HepG2 (cell line): ENCODE measurements around the gene POLD3. TPM values are rescaled to one million over a fixed set of nuclear protein-coding genes. Genes with fewer than 3 reads are reported as not detected.

Source experiments
- ATAC-seq: fragments of 200-7000 bp; cut with Tn5 transposase; 3 replicates; pipeline ENCODE4 v1.9.1; 2020; ENCODE audit warnings: mild to moderate bottlenecking, moderate library complexity
- BruUV-seq: library from RNA; stranded (reverse); fragments of 400-500 nt; replicated peaks from 2 replicates; lab custom pipeline; 2021; lab: Mats Ljungman, UMichigan
- CTCF ChIA-PET: fragments of 300-600 bp; formaldehyde crosslinking; extraction: SDS; loops from one replicate; lab custom pipeline; 2021; ENCODE audit warnings: low total read pairs, inconsistent platforms, low intra/inter-chr PET ratio; lab: Yijun Ruan, JAX
- POLR2A ChIA-PET: fragments of 350-600 bp; sonication (Branson Sonifier 250); formaldehyde crosslinking; loops from one replicate; lab custom pipeline; 2020; ENCODE audit warnings: antibody characterized with exemption, inconsistent platforms; lab: Yijun Ruan, JAX
- DNase-seq: peaks from one replicate; pipeline ENCODE4 v3.0.0-alpha.2; 2015; ENCODE audit warnings: low spot score
- FAIRE-seq: peaks from 3 replicates; lab custom pipeline; 2011; peaks lifted over from hg19 to GRCh38; lab: Jason Lieb, UNC
- H2AFZ ChIP-seq: one replicate; pipeline ENCODE4 v1.6.1; 2011; ENCODE audit warnings: low read length, inconsistent platforms
- H3K27ac ChIP-seq: fragments of 300-600 bp; 3 replicates; pipeline ENCODE4 v1.8.0; 2011; ENCODE audit warnings: mixed run types, mild to moderate bottlenecking, mixed read lengths, low read length, inconsistent platforms; ENCODE audit not compliant: insufficient read depth; ENCODE audit errors: extremely low read length
- H3K27me3 ChIP-seq, 2 experiments: fragments of 200-600 bp in 1 of 2; 2 replicates in 1 of 2; 3 replicates in 1 of 2; pipeline versions ENCODE4 v1.6.0 to v1.8.0; 2011; ENCODE audit warnings: low read length in 2 of 2, mild to moderate bottlenecking in 2 of 2, moderate library complexity in 2 of 2, inconsistent platforms in 1 of 2; ENCODE audit not compliant: insufficient read depth in 2 of 2, control insufficient read depth in 1 of 2
- H3K36me3 ChIP-seq, 2 experiments: fragments of 200-600 bp in 1 of 2; replicated peaks in 1 of 2; 2 replicates in 1 of 2; 3 replicates in 1 of 2; pipeline versions ENCODE4 v1.5.1 to v1.8.0; 2011; ENCODE audit warnings: low read length in 2 of 2, inconsistent platforms in 1 of 2; ENCODE audit not compliant: insufficient read depth in 2 of 2, control insufficient read depth in 1 of 2
- H3K4me1 ChIP-seq: 2 replicates; pipeline ENCODE4 v1.5.1; 2012; ENCODE audit warnings: low read length, inconsistent platforms; ENCODE audit not compliant: insufficient read depth
- H3K4me2 ChIP-seq: 2 replicates; pipeline ENCODE4 v1.6.0; 2011; ENCODE audit warnings: low read depth, low read length, inconsistent platforms
- H3K4me3 ChIP-seq, 3 experiments: fragments of 200-600 bp in 1 of 3; sonication (generic), shearing (Covaris generic) in 1 of 3; replicated peaks in 1 of 3; 2 replicates each; pipeline ENCODE4 v1.5.1; 2011 to 2016; ENCODE audit warnings: low read length in 3 of 3, inconsistent platforms in 2 of 3, low read depth in 2 of 3, mild to moderate bottlenecking in 2 of 3, control low read depth in 1 of 3, mixed read lengths in 1 of 3; ENCODE audit not compliant: insufficient read depth in 1 of 3
- H3K79me2 ChIP-seq: one replicate; pipeline ENCODE4 v1.6.1; 2011; ENCODE audit warnings: low read length, inconsistent platforms; ENCODE audit not compliant: insufficient read depth
- H3K9ac ChIP-seq: 2 replicates; pipeline ENCODE4 v1.6.0; 2011; ENCODE audit warnings: mild to moderate bottlenecking, low read depth, low read length, inconsistent platforms; ENCODE audit not compliant: insufficient read depth
- H3K9me3 ChIP-seq: 2 replicates; pipeline ENCODE4 v1.5.1; 2012; ENCODE audit warnings: mild to moderate bottlenecking, low read length
- H4K20me1 ChIP-seq: 2 replicates; pipeline ENCODE4 v1.6.0; 2011; ENCODE audit warnings: inconsistent platforms, mild to moderate bottlenecking, low read length, moderate library complexity; ENCODE audit not compliant: insufficient read depth
- ATRX ChIP-seq: sonication (generic); formaldehyde crosslinking; IDR thresholded peaks from 2 replicates; pipeline ENCODE4 v1.4.0; 2020; ENCODE audit warnings: missing genetic modification reagents, borderline replicate concordance
- DDIT3 ChIP-seq: sonication (generic); formaldehyde crosslinking; IDR thresholded peaks from 2 replicates; pipeline ENCODE4 v1.4.0; 2020; ENCODE audit warnings: mild to moderate bottlenecking, missing genetic modification reagents
- FOXA1 ChIP-seq, 2 experiments: fragments of 450-650 bp in 1 of 2; sonication (generic) in 1 of 2; formaldehyde crosslinking in 1 of 2; IDR thresholded peaks; 2 replicates each; pipeline versions ENCODE4 v1.4.0 to v1.6.1; 2016 to 2020; ENCODE audit warnings: missing genetic modification reagents in 1 of 2
- FOXO1 ChIP-seq: sonication (generic); formaldehyde crosslinking; IDR thresholded peaks from 2 replicates; pipeline ENCODE4 v1.4.0; 2020; ENCODE audit warnings: missing genetic modification reagents
- FOXO4 ChIP-seq: sonication (generic); formaldehyde crosslinking; conservative IDR thresholded peaks from 2 replicates; pipeline ENCODE4 v1.8.1; 2023; ENCODE audit warnings: missing genetic modification reagents
- MIXL1 ChIP-seq: IDR thresholded peaks from 2 replicates; pipeline ENCODE4 v1.6.1; 2016
- NRL ChIP-seq: sonication (generic); formaldehyde crosslinking; IDR thresholded peaks from 2 replicates; pipeline ENCODE4 v1.5.0; 2020; ENCODE audit warnings: missing genetic modification reagents, mild to moderate bottlenecking, moderate library complexity, borderline replicate concordance
- POLR2AphosphoS5 ChIP-seq: IDR thresholded peaks from 2 replicates; pipeline ENCODE4 v1.6.1; 2012; ENCODE audit warnings: low read depth, low read length
- SAFB2 ChIP-seq: sonication (generic); formaldehyde crosslinking; IDR thresholded peaks from 2 replicates; pipeline ENCODE4 v1.5.1; 2020; ENCODE audit warnings: missing genetic modification reagents, low read depth, mild to moderate bottlenecking, borderline replicate concordance
- SATB2 ChIP-seq: sonication (generic); formaldehyde crosslinking; IDR thresholded peaks from 2 replicates; pipeline ENCODE4 v1.5.0; 2020; ENCODE audit warnings: missing genetic modification reagents
- SMARCE1 ChIP-seq: fragments of 450-650 bp; IDR thresholded peaks from 2 replicates; pipeline ENCODE4 v1.6.1; 2017; ENCODE audit warnings: borderline replicate concordance
- SMC3 ChIP-seq: IDR thresholded peaks from 2 replicates; pipeline ENCODE4 v1.6.1; 2011; ENCODE audit warnings: low read length, improper control_type of control experiment
- SNAPC2 ChIP-seq: sonication (generic); formaldehyde crosslinking; IDR thresholded peaks from 2 replicates; pipeline ENCODE4 v1.8.1; 2022; ENCODE audit warnings: mild to moderate bottlenecking, missing genetic modification reagents
- SRSF9 ChIP-seq: fragments of 200-400 bp; formaldehyde crosslinking; IDR thresholded peaks from 2 replicates; pipeline ENCODE4 v1.6.1; 2018; ENCODE audit warnings: borderline replicate concordance, mild to moderate bottlenecking, low read depth, low read length; ENCODE audit not compliant: insufficient read depth, poor library complexity, severe bottlenecking
- TRAFD1 ChIP-seq: sonication (generic); formaldehyde crosslinking; IDR thresholded peaks from 2 replicates; pipeline ENCODE4 v1.5.1; 2020; ENCODE audit warnings: missing genetic modification reagents, mild to moderate bottlenecking, borderline replicate concordance
- TRIM24 ChIP-seq: sonication (generic); formaldehyde crosslinking; IDR thresholded peaks from 2 replicates; pipeline ENCODE4 v1.8.0; 2022; ENCODE audit warnings: mild to moderate bottlenecking, missing genetic modification reagents
- UBTF ChIP-seq: sonication (generic); formaldehyde crosslinking; IDR thresholded peaks from 2 replicates; pipeline ENCODE4 v1.4.0; 2020; ENCODE audit warnings: mild to moderate bottlenecking, missing genetic modification reagents
- ZBTB38 ChIP-seq: sonication (generic); formaldehyde crosslinking; IDR thresholded peaks from 2 replicates; pipeline ENCODE4 v1.5.1; 2020; ENCODE audit warnings: mild to moderate bottlenecking, missing genetic modification reagents
- ZBTB7A ChIP-seq: sonication (generic); formaldehyde crosslinking; IDR thresholded peaks from 2 replicates; pipeline ENCODE4 v1.8.0; 2022; ENCODE audit warnings: mild to moderate bottlenecking, missing genetic modification reagents
- ZNF713 ChIP-seq: sonication (generic); formaldehyde crosslinking; IDR thresholded peaks from 2 replicates; pipeline ENCODE4 v1.4.0; 2020; ENCODE audit warnings: mild to moderate bottlenecking, missing genetic modification reagents
- WGBS: methylation state at CpG from one replicate; pipeline ENCODE4 v1.1.6; 2017; ENCODE audit warnings: low lambda C conversion rate; 5-methylcytosine and 5-hydroxymethylcytosine counted together
- in situ Hi-C: cut with HindIII; loops from 2 replicates; pipeline ENCODE4 v1.10.0; 2017; ENCODE audit warnings: low pct_unique_long_range_greater_than_20kb; ENCODE audit not compliant: extremely low pct_ligation_motif_present
- intact Hi-C: fragments of 100-400 bp; cut with micrococcal nuclease; formaldehyde crosslinking; loops from one replicate; pipeline ENCODE4 v1.10.0; 2022; ENCODE audit not compliant: unreplicated experiment
- polyA plus RNA-seq, 8 experiments: library from polyadenylated mRNA; depleted of rRNA in 3 of 8; stranded (reverse) in 7 of 8; unstranded in 1 of 8; fragments of >200 nt; fragmentation: Illumina TruSeq in 4 of 8; extraction: Trizol in 4 of 8; gene quantifications; 2 replicates each; pipeline versions ENCODE4 v1.2.1 to v1.2.3, GENCODE V29; 2011 to 2016; ENCODE audit warnings: low read depth in 4 of 8, missing spikeins in 1 of 8, mixed read lengths in 1 of 8; ENCODE audit not compliant: insufficient read depth in 1 of 8
- total RNA-seq, 5 experiments: library from RNA; depleted of rRNA; stranded (reverse); fragments of >200 nt; fragmentation: Illumina TruSeq; extraction: Trizol; gene quantifications; 2 replicates each; pipeline ENCODE4 v1.2.3, GENCODE V29; 2016; ENCODE audit warnings: low read depth in 1 of 5

The POLD3 gene
- total and polyA plus RNA-seq, 2 of the 13 experiments (the other 11 are each of a cell fraction or from before 2014, with no cell fraction given): 6.3 to 18.9 TPM

- no peaks in the 10 kb centered on the region for H3K9me3 ChIP-seq
- no peak overlapping the region for H3K9ac ChIP-seq
- ChIA-PET POLR2A (no interaction called here), CTCF (interaction anchor here (0.9 to 1.5 kb wide), 3 partner anchors 115 to 259 kb away, joined by 3 to 10 read pairs (median 6); no protein-coding TSS in a partner anchor)
- H3K27ac ChIP-seq: no peak overlapping the region
- no peak overlapping the region for H2AFZ ChIP-seq
- H3K36me3 ChIP-seq: peaks cover 0 to 14% of the 10 kb centered on the region in 2 experiments
- intact Hi-C loops: loop anchor here (10.0 kb wide), 1 partner anchor 133 kb away; the partner anchor contains the start of gene RNF169
- peaks cover 19% of the 10 kb centered on the region for H3K4me1 ChIP-seq
- in situ Hi-C loops: loop anchor here (10.0 kb wide), 1 partner anchor 263 kb away; no protein-coding TSS in a partner anchor
- H3K4me3 ChIP-seq: no peak overlapping the region
- H3K79me2 ChIP-seq: no peaks in the 10 kb centered on the region
- H3K27me3 ChIP-seq: no peaks in the 10 kb centered on the region; a peak in 1 of 5 replicates
- no TSS peak for BruUV-seq
- H4K20me1 ChIP-seq: no peaks in the 10 kb centered on the region; the same call in 1 of the 2 replicates
- no peak overlapping the region for H3K4me2 ChIP-seq
- FAIRE-seq (peak; percentile 75), ATAC-seq (no peak), DNase-seq (peak; percentile 36)
- 94% methylated on average over 2 of the region's 2 CpGs for WGBS
- TF ChIP-seq ZBTB7A (CRISPR knock-in tag) (no peak), POLR2AphosphoS5 (no peak), MIXL1 (CRISPR knock-in tag) (no peak), ZBTB38 (CRISPR knock-in tag) (no peak), FOXO4 (CRISPR knock-in tag) (no peak), FOXA1 (IDR thresholded peaks at IDR 0.05) (no peak), FOXA1 (CRISPR knock-in tag; IDR thresholded peaks at IDR 0.05) (no peak), SNAPC2 (CRISPR knock-in tag) (no peak), TRIM24 (CRISPR knock-in tag) (no peak), SMC3 (peak; percentile 25; the same call in 1 of the 2 replicates), TRAFD1 (CRISPR knock-in tag) (no peak), SRSF9 (no peak), FOXO1 (CRISPR knock-in tag) (no peak), ATRX (CRISPR knock-in tag) (no peak), DDIT3 (CRISPR knock-in tag) (no peak), UBTF (CRISPR knock-in tag) (no peak), SMARCE1 (no peak), NRL (no peak), SATB2 (CRISPR knock-in tag) (no peak), ZNF713 (CRISPR knock-in tag) (no peak), SAFB2 (CRISPR knock-in tag) (no peak)
These were observed 19.0 kb downstream of the POLD3 start for GRCh38 chr11:74611369-74611861.
